HepG2 (cell line): Measurements from ENCODE around the gene TBL2. TPM values are rescaled to one million over a fixed set of nuclear protein-coding genes. Genes with fewer than 3 reads are reported as not detected.

Experiments used
- CENPT ChIP-seq: sonication (generic); formaldehyde crosslinking; IDR thresholded peaks from 2 replicates; pipeline ENCODE4 v1.8.0; 2022; ENCODE audit warnings: low read depth, mild to moderate bottlenecking, moderate library complexity, missing genetic modification reagents
- GLMP ChIP-seq: sonication (generic); formaldehyde crosslinking; IDR thresholded peaks from 2 replicates; pipeline ENCODE4 v1.9.0; 2021; ENCODE audit warnings: missing genetic modification reagents, mild to moderate bottlenecking, borderline replicate concordance
- MEIS2 ChIP-seq: sonication (generic); formaldehyde crosslinking; IDR thresholded peaks from 2 replicates; pipeline ENCODE4 v1.9.0; 2021; ENCODE audit warnings: mild to moderate bottlenecking, missing genetic modification reagents
- MIER2 ChIP-seq: IDR thresholded peaks from 2 replicates; pipeline ENCODE4 v1.6.1; 2016; ENCODE audit warnings: missing biosample characterization, missing genetic modification reagents
- MLX ChIP-seq: IDR thresholded peaks from 2 replicates; pipeline ENCODE4 v1.6.1; 2016
- NCOA1 ChIP-seq: sonication (generic); formaldehyde crosslinking; IDR thresholded peaks from 2 replicates; pipeline ENCODE4 v1.9.0; 2021; ENCODE audit warnings: missing genetic modification reagents
- NCOA5 ChIP-seq: sonication (generic); formaldehyde crosslinking; IDR thresholded peaks from 2 replicates; pipeline ENCODE4 v1.4.0; 2020; ENCODE audit warnings: missing genetic modification reagents
- RARG ChIP-seq: sonication (generic); formaldehyde crosslinking; IDR thresholded peaks from 2 replicates; pipeline ENCODE4 v1.4.0; 2020; ENCODE audit warnings: low read depth, mild to moderate bottlenecking, missing genetic modification reagents
- RBFOX2 ChIP-seq: fragments of 200-400 bp; formaldehyde crosslinking; IDR thresholded peaks from 2 replicates; pipeline ENCODE4 v1.6.1; 2017; ENCODE audit warnings: low read depth, mild to moderate bottlenecking, low read length
- TMF1 ChIP-seq: sonication (generic); formaldehyde crosslinking; IDR thresholded peaks from 2 replicates; pipeline ENCODE4 v1.8.1; 2022; ENCODE audit warnings: low read depth, missing genetic modification reagents
- ZBTB1 ChIP-seq: sonication (generic); formaldehyde crosslinking; IDR thresholded peaks from 2 replicates; pipeline ENCODE4 v1.4.0; 2020; ENCODE audit warnings: missing genetic modification reagents, borderline replicate concordance
- ZNF275 ChIP-seq: sonication (generic); formaldehyde crosslinking; IDR thresholded peaks from 2 replicates; pipeline ENCODE4 v1.8.0; 2022; ENCODE audit warnings: missing genetic modification reagents, mild to moderate bottlenecking, inconsistent platforms, borderline replicate concordance
- ZNF280B ChIP-seq: sonication (generic); formaldehyde crosslinking; IDR thresholded peaks from 2 replicates; pipeline ENCODE4 v1.5.0; 2020; ENCODE audit warnings: missing genetic modification reagents, mild to moderate bottlenecking, borderline replicate concordance
- ZNF282 ChIP-seq: fragments of 450-650 bp; IDR thresholded peaks from 2 replicates; pipeline ENCODE4 v1.6.1; 2018; ENCODE audit not compliant: partially characterized antibody
- ZNF296 ChIP-seq: sonication (generic); formaldehyde crosslinking; conservative IDR thresholded peaks from 2 replicates; pipeline ENCODE4 v1.5.0; 2020; ENCODE audit warnings: mild to moderate bottlenecking, missing genetic modification reagents
- ZNF3 ChIP-seq: IDR thresholded peaks from 2 replicates; pipeline ENCODE4 v1.7.0; 2017; ENCODE audit warnings: inconsistent platforms
- ZNF335 ChIP-seq: sonication (generic); formaldehyde crosslinking; IDR thresholded peaks from 2 replicates; pipeline ENCODE4 v1.4.0; 2020; ENCODE audit warnings: missing genetic modification reagents
- ZNF431 ChIP-seq: sonication (generic); formaldehyde crosslinking; IDR thresholded peaks from 2 replicates; pipeline ENCODE4 v1.9.0; 2022; ENCODE audit warnings: missing genetic modification reagents, low read depth, mild to moderate bottlenecking, borderline replicate concordance
- ZNF503 ChIP-seq: sonication (generic); formaldehyde crosslinking; IDR thresholded peaks from 2 replicates; pipeline ENCODE4 v1.4.0; 2020; ENCODE audit warnings: missing genetic modification reagents
- ZNF768 ChIP-seq: sonication (generic); formaldehyde crosslinking; IDR thresholded peaks from 2 replicates; pipeline ENCODE4 v1.4.0; 2020; ENCODE audit warnings: missing genetic modification reagents
- ZNF776 ChIP-seq: sonication (generic); formaldehyde crosslinking; IDR thresholded peaks from 2 replicates; pipeline ENCODE4 v1.4.0; 2020; ENCODE audit warnings: mild to moderate bottlenecking, missing genetic modification reagents
- polyA plus RNA-seq, 8 experiments: library from polyadenylated mRNA; depleted of rRNA in 3 of 8; stranded (reverse) in 7 of 8; unstranded in 1 of 8; fragments of >200 nt; fragmentation: Illumina TruSeq in 4 of 8; extraction: Trizol in 4 of 8; gene quantifications; 2 replicates each; pipeline versions ENCODE4 v1.2.1 to v1.2.3, GENCODE V29; 2011 to 2016; ENCODE audit warnings: low read depth in 4 of 8, missing spikeins in 1 of 8, mixed read lengths in 1 of 8; ENCODE audit not compliant: insufficient read depth in 1 of 8
- total RNA-seq, 5 experiments: library from RNA; depleted of rRNA; stranded (reverse); fragments of >200 nt; fragmentation: Illumina TruSeq; extraction: Trizol; gene quantifications; 2 replicates each; pipeline ENCODE4 v1.2.3, GENCODE V29; 2016; ENCODE audit warnings: low read depth in 1 of 5

TBL2 gene
- total and polyA plus RNA-seq, 2 of the 13 experiments (the other 11 are each of a cell fraction or from before 2014, with no cell fraction given): 43.4 to 47.2 TPM

- TF ChIP-seq GLMP (CRISPR knock-in tag): no peak
- peak; percentile 48; the same call in 1 of the 2 replicates for TF ChIP-seq ZNF768 (CRISPR knock-in tag)
- no peak for TF ChIP-seq ZNF280B (CRISPR knock-in tag)
- TF ChIP-seq MLX (CRISPR knock-in tag): no peak
- TF ChIP-seq ZNF503 (CRISPR knock-in tag): no peak
- peak; percentile 47; the same call in 1 of the 2 replicates for TF ChIP-seq TMF1 (CRISPR knock-in tag)
- TF ChIP-seq NCOA5 (CRISPR knock-in tag): no peak
- TF ChIP-seq CENPT (CRISPR knock-in tag): 0 out of 2 replicates have a peak, but pooled peaks have one; percentile 45
- no peak for TF ChIP-seq ZNF275 (CRISPR knock-in tag)
- TF ChIP-seq ZNF296: no peak
- TF ChIP-seq RARG (CRISPR knock-in tag): no peak
- no peak for TF ChIP-seq ZNF282
- no peak for TF ChIP-seq ZBTB1 (CRISPR knock-in tag)
- TF ChIP-seq ZNF3 (CRISPR knock-in tag): no peak
- 0 out of 2 replicates have a peak, but pooled peaks have one; percentile 11 for TF ChIP-seq NCOA1 (CRISPR knock-in tag)
- TF ChIP-seq ZNF335 (CRISPR knock-in tag): no peak
- peak; percentile 60; the same call in 1 of the 2 replicates for TF ChIP-seq MEIS2 (CRISPR knock-in tag)
- peak; percentile 84 for TF ChIP-seq RBFOX2
- no peak for TF ChIP-seq ZNF431 (CRISPR knock-in tag)
- TF ChIP-seq ZNF776 (CRISPR knock-in tag): no peak; the same call in 1 of the 2 replicates
- TF ChIP-seq MIER2: no peak
These were observed 56.7 kb downstream of the TBL2 start (continued) for GRCh38 chr7:73521636-73522104.
